ENCODE data around the gene CUX1. TPM values are rescaled to one million over a fixed set of nuclear protein-coding genes. Genes with fewer than 3 reads are reported as not detected.
"Not testable (repeated sequence)": the region's sequence is repeated elsewhere in the genome, so short reads cannot be mapped to it uniquely, and the experiment has no call there.

Gene CUX1
- total RNA-seq, 2 experiments from 2014 or later: 21.1 to 22.4 TPM

DNA sequence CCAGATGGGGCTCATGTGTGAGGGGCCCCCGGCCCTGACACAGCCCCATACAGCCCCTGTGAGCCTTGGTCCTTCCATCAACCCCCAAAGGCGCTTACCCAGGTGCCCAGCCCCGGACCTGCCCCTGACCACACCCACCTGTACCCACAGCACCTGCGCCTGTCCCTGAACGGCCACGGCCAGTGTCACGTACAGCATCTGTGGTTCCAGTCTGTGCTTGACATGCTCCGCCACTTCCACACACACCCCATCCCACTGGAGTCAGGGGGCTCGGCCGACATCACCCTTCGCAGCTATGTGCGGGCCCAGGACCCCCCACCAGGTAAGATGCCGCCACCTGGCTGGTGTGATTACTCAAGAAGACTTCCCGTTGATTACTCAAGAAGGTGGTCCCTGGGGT, 502.8 kb downstream of the CUX1 start:
- H3K4me3 Mint-ChIP-seq: no peak overlapping the region
- no peak overlapping the region for H3K27ac Mint-ChIP-seq
- no peaks in the 10 kb centered on the region for H3K9me3 Mint-ChIP-seq
- CTCF ChIA-PET: no interaction called here
- H3K27me3 Mint-ChIP-seq: peaks cover 5% of the 10 kb centered on the region
- no peak for DNase-seq
- POLR2A ChIA-PET: interaction anchor here (0.8 kb wide), 1 partner anchor 13 kb away, joined by 3 read pairs; no protein-coding TSS in a partner anchor
- no peaks in the 10 kb centered on the region for H3K4me1 Mint-ChIP-seq
- H3K36me3 Mint-ChIP-seq (ENCODE audit: low read depth): no peaks in the 10 kb centered on the region

- H3K27me3 Mint-ChIP-seq: peaks cover 5% of the 10 kb centered on the region
- ChIA-PET POLR2A (no interaction called here), CTCF (no interaction called here)
- no peak overlapping the region for H3K27ac Mint-ChIP-seq
- H3K4me1 Mint-ChIP-seq: no peaks in the 10 kb centered on the region
- no peak overlapping the region for H3K4me3 Mint-ChIP-seq
- no peaks in the 10 kb centered on the region for H3K36me3 Mint-ChIP-seq (ENCODE audit: low read depth)
- no peak for DNase-seq
- no peaks in the 10 kb centered on the region for H3K9me3 Mint-ChIP-seq
Observed at GRCh38 chr7:102320601-102321350, 503.4 kb downstream of the CUX1 start.

GRCh38 chr7:102321351-102322201, 504.1 kb downstream of the CUX1 start:
- peaks cover 5% of the 10 kb centered on the region for H3K27me3 Mint-ChIP-seq
- H3K27ac Mint-ChIP-seq: no peak overlapping the region
- no peaks in the 10 kb centered on the region for H3K9me3 Mint-ChIP-seq
- no peak for DNase-seq
- H3K36me3 Mint-ChIP-seq (ENCODE audit: low read depth): no peaks in the 10 kb centered on the region
- CTCF ChIA-PET: no interaction called here
- no peak overlapping the region for H3K4me3 Mint-ChIP-seq
- POLR2A ChIA-PET: no interaction called here
- no peaks in the 10 kb centered on the region for H3K4me1 Mint-ChIP-seq

- H3K9me3 Mint-ChIP-seq: no peaks in the 10 kb centered on the region
- no peak for DNase-seq
- H3K4me1 Mint-ChIP-seq: no peaks in the 10 kb centered on the region
- no peaks in the 10 kb centered on the region for H3K36me3 Mint-ChIP-seq (ENCODE audit: low read depth)
- ChIA-PET POLR2A (no interaction called here), CTCF (no interaction called here)
- peaks cover 8% of the 10 kb centered on the region for H3K27me3 Mint-ChIP-seq
- H3K4me3 Mint-ChIP-seq: no peak overlapping the region
- no peak overlapping the region for H3K27ac Mint-ChIP-seq
Observed at GRCh38 chr7:102322202-102322715, 504.8 kb downstream of the CUX1 start.

DNA sequence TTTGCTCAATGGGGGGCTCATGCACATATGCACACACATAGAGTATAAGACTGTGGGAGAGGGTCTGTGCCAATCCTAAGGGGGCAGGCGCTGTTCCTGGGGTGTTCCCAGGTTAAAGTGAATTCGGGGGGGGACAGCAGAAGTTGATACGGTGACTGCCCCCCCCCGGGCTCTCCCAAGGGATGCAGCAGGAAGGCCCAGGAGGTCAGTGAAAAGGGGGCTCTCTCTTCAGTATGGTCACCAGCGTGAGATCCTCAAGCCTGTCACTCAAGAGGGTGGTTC, 506.4 kb downstream of the CUX1 start:
- no peak for DNase-seq
- Mint-ChIP-seq H3K27me3 (peaks cover 17% of the 10 kb centered on the region), H3K27ac (no peak overlapping the region), H3K9me3 (no peaks in the 10 kb centered on the region), H3K4me1 (no peaks in the 10 kb centered on the region), H3K36me3 (ENCODE audit: low read depth) (no peaks in the 10 kb centered on the region), H3K4me3 (no peak overlapping the region)
- POLR2A ChIA-PET: no interaction called here
- CTCF ChIA-PET: no interaction called here

DNA sequence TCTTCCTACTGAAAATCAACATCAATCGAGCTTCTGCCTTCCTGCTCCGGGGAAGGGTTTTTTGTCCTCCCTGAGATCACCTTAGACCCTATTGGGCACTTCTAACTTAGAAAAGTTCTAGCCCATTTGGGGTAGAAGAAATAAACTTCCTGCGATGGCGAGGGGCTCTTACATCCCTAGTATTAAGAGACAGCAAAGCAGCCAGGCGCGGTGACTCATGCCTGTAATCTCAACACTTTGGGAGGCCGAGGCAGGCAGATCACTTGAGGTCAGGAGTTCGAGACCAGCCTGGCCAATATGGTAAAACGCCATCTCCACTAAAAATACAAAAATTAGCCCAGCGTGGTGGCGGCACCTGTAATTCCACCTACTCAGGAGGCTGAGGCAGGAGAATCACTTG, 507.7 kb downstream of the CUX1 start:
- H3K4me3 Mint-ChIP-seq; CTCF ChIA-PET; DNase-seq; H3K9me3 Mint-ChIP-seq; POLR2A ChIA-PET; H3K4me1 Mint-ChIP-seq; H3K27ac Mint-ChIP-seq; H3K36me3 Mint-ChIP-seq (ENCODE audit: low read depth): not testable (repeated sequence)
- H3K27me3 Mint-ChIP-seq: peaks cover 17% of the 10 kb centered on the region

DNA sequence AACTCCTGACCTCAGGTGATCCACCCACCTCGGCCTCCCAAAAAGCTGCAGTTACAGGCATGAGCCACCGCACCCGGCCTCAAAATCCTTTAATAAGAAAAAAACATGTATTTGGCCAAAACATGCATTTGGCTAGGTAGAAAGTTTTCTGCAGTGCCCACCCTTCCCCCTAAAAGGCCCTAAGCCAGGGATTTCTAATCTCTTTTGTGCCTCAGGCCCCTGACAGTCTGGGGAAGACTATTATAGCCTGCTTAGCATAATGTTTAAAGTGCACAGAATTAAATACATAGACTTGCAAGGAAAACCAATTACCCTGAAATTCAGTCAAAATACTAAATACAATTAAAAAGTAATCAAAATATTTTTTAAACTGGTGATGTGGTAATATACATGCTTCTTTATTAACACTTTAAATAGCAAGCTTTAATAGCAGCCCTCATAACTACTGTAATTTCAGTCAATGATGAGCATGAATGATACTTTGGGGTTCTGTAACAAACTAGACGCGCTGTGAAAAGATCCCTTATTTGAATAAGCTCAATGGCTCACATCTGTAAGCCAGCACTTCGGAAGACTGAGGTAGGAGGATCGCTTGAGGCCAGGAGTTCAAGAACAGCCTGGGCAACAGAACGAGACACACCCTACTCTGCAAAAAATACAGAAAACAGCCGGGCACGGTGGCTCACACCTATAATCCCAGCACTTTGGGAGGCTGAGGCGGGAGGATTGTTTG, 508.9 kb downstream of the CUX1 start:
- Mint-ChIP-seq H3K27ac (no peak overlapping the region), H3K4me1 (peaks cover 2% of the 10 kb centered on the region), H3K4me3 (no peak overlapping the region), H3K27me3 (peaks cover 17% of the 10 kb centered on the region), H3K9me3 (no peaks in the 10 kb centered on the region), H3K36me3 (ENCODE audit: low read depth) (no peaks in the 10 kb centered on the region)
- CTCF ChIA-PET: no interaction called here
- POLR2A ChIA-PET: no interaction called here
- DNase-seq: no peak

DNA sequence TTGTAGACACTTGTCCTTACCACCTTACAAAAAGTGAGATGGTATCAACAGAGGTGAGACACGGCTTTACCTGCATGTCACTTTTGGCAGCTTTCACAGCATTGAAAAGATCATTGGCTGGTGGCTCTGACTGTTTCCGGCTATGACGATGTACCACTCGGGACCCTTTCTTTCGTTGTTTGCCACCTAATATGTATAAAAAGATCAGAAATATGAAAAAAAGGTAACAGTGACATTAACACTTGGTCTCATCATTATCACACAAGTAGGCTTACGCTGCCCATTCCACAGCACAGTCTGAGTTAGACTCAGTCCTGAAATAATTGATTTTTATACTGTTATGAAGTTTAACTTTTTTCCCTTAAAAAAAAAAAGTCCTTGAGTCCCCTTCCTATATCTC, 509.8 kb downstream of the CUX1 start:
- CTCF ChIA-PET: interaction anchor here (0.7 kb wide), 1 partner anchor 133 kb away, joined by 3 read pairs; no protein-coding TSS in a partner anchor
- H3K27me3 Mint-ChIP-seq: peaks cover 17% of the 10 kb centered on the region
- H3K4me3 Mint-ChIP-seq; DNase-seq; H3K27ac Mint-ChIP-seq; H3K9me3 Mint-ChIP-seq; H3K36me3 Mint-ChIP-seq (ENCODE audit: low read depth); H3K4me1 Mint-ChIP-seq; POLR2A ChIA-PET: not testable (repeated sequence)

DNA sequence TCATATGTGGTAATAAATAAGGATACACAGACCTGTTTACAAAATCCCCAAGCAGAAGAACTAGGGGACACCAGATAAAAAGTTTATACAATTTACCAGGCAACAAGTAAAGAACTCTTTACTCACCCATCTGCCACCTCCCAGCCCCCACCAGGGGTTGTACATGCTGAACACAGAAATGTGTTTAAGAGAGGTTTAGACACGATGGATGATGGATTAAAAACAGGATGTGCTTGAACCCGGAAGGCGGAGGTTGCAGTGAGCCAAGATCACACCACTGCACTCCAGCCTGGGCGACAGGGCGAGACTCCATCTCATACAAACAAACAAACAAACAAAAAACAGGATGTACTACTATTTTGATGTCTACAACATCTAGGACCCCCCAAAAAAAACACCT, 511.4 kb downstream of the CUX1 start:
- CTCF ChIA-PET: interaction anchor here (1.1 kb wide), 1 partner anchor 61 kb away, joined by 3 read pairs; no protein-coding TSS in a partner anchor
- H3K4me3 Mint-ChIP-seq, POLR2A ChIA-PET: not testable (repeated sequence)

DNA sequence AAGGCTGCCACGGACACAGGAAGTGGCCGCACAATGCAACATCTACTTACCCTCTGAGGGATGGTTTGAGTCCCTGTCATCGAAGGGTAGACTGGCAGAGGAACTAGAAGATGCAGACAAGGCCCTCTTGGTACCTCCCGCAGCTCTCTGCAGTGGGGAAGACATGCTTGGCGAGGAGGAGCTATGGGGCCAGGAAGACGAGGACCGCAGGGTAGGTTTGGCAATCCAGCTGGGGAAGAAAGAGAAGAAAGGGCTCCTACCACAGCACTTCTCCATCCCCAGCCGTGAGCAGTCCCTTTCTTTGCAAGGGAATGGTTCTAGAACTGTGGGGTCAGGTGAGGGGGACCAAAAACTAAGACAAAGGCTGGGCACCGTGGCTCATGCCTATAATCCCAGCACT, 511.9 kb downstream of the CUX1 start:
- CTCF ChIA-PET; DNase-seq; H3K9me3 Mint-ChIP-seq; H3K36me3 Mint-ChIP-seq (ENCODE audit: low read depth); H3K4me1 Mint-ChIP-seq; POLR2A ChIA-PET; H3K27ac Mint-ChIP-seq; H3K4me3 Mint-ChIP-seq: not testable (repeated sequence)
- peaks cover 12% of the 10 kb centered on the region for H3K27me3 Mint-ChIP-seq

More for the DNA sequence above, 511.4 kb downstream of the CUX1 start:
- not testable (repeated sequence) for H3K4me1 Mint-ChIP-seq; H3K27ac Mint-ChIP-seq; DNase-seq; H3K36me3 Mint-ChIP-seq (ENCODE audit: low read depth); H3K9me3 Mint-ChIP-seq
- H3K27me3 Mint-ChIP-seq: peaks cover 12% of the 10 kb centered on the region

GRCh38 chr7:102330666-102331460, 513.4 kb downstream of the CUX1 start:
- POLR2A ChIA-PET: not testable (repeated sequence)

More at GRCh38 chr7:102330666-102331460, 513.4 kb downstream of the CUX1 start:
- not testable (repeated sequence) for H3K36me3 Mint-ChIP-seq (ENCODE audit: low read depth); H3K4me3 Mint-ChIP-seq; H3K4me1 Mint-ChIP-seq; H3K9me3 Mint-ChIP-seq; H3K27ac Mint-ChIP-seq; DNase-seq
- CTCF ChIA-PET: interaction anchor here (0.6 to 0.7 kb wide), 2 partner anchors 55 to 57 kb away, joined by 3 to 4 read pairs; no protein-coding TSS in a partner anchor
- peaks cover 12% of the 10 kb centered on the region for H3K27me3 Mint-ChIP-seq
